Peyer's patch (tissue), 4 donors: ENCODE data around the gene PEX26. TPM values are rescaled to one million over a fixed set of nuclear protein-coding genes. Genes with fewer than 3 reads are reported as not detected.

Source experiments
- DNase-seq, 3 donors: peaks; one replicate each; pipeline ENCODE4 v3.0.0-alpha.2; 2017 to 2019
- H3K27ac ChIP-seq, 4 donors: fragments of 200-600 bp; sonication (generic); one replicate each; pipeline ENCODE4 v1.5.1; 2016 to 2019
- H3K27me3 ChIP-seq, 2 donors: fragments of 200-600 bp; sonication (generic); one replicate each; pipeline ENCODE4 v1.5.1; 2019
- H3K36me3 ChIP-seq, 3 donors: fragments of 200-600 bp; sonication (generic); one replicate each; pipeline ENCODE4 v1.5.1; 2016 to 2019
- H3K4me1 ChIP-seq, 4 donors: fragments of 200-600 bp; sonication (generic); one replicate each; pipeline ENCODE4 v1.5.1; 2016 to 2019
- H3K4me3 ChIP-seq, 4 donors: fragments of 200-600 bp; sonication (generic); 1 replicate in 3 of 4; 2 replicates in 1 of 4; pipeline ENCODE4 v1.5.1; 2016 to 2019; ENCODE audit warnings: mild to moderate bottlenecking in 1 of 4
- H3K9me3 ChIP-seq, 4 donors: fragments of 200-600 bp; sonication (generic); one replicate each; pipeline ENCODE4 v1.5.1; 2016 to 2019; ENCODE audit warnings: mild to moderate bottlenecking in 1 of 4
- POLR2A ChIP-seq, 2 donors: fragments of 450-650 bp; IDR thresholded peaks; one replicate each; pipeline ENCODE4 v1.5.1; 2017; ENCODE audit warnings: antibody characterized with exemption in 2 of 2, mild to moderate bottlenecking in 2 of 2, moderate library complexity in 2 of 2
- total RNA-seq, 4 donors: library from RNA; depleted of rRNA; stranded (reverse); fragments of >200 nt; gene quantifications; one replicate each; pipeline ENCODE4 v1.1.0, GENCODE V29; 2016
- TF ChIP-seq, protein P1 (sequence below), 6 experiments: fragments of 450-650 bp in 4 of 6; fragments of 200-600 bp in 2 of 6; sonication (generic) in 1 of 6; IDR thresholded peaks; one replicate each; pipeline ENCODE4 v1.5.1; 2017 to 2019; ENCODE audit warnings: antibody characterized with exemption in 6 of 6, mild to moderate bottlenecking in 3 of 6, moderate library complexity in 1 of 6

Gene PEX26
- total RNA-seq, 4 donors from 2014 or later = 53.6 to 120 (median 102) TPM

- no peak overlapping the region for H3K4me3 ChIP-seq
- H3K36me3 ChIP-seq = no peaks in the 10 kb centered on the region
- no peak for DNase-seq
- TF ChIP-seq, protein P1, sequence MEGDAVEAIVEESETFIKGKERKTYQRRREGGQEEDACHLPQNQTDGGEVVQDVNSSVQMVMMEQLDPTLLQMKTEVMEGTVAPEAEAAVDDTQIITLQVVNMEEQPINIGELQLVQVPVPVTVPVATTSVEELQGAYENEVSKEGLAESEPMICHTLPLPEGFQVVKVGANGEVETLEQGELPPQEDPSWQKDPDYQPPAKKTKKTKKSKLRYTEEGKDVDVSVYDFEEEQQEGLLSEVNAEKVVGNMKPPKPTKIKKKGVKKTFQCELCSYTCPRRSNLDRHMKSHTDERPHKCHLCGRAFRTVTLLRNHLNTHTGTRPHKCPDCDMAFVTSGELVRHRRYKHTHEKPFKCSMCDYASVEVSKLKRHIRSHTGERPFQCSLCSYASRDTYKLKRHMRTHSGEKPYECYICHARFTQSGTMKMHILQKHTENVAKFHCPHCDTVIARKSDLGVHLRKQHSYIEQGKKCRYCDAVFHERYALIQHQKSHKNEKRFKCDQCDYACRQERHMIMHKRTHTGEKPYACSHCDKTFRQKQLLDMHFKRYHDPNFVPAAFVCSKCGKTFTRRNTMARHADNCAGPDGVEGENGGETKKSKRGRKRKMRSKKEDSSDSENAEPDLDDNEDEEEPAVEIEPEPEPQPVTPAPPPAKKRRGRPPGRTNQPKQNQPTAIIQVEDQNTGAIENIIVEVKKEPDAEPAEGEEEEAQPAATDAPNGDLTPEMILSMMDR (IDR thresholded peaks at IDR 0.05) = no peak
- TF ChIP-seq POLR2A (IDR thresholded peaks at IDR 0.05) = no peak
- no peaks in the 10 kb centered on the region for H3K27me3 ChIP-seq
- H3K4me1 ChIP-seq = peaks cover 0 to 22% (median 11%) of the 10 kb centered on the region in 4 donors
- no peaks in the 10 kb centered on the region for H3K9me3 ChIP-seq
- peak overlapping the region; percentile 80 to 86 (median 84) for H3K27ac ChIP-seq
Measured at GRCh38 chr22:18055619-18056160, 22.1 kb upstream of the PEX26 start.

- Histone ChIP-seq H3K9me3 (no peaks in the 10 kb centered on the region), H3K36me3 (no peaks in the 10 kb centered on the region), H3K4me3 (no peak overlapping the region), H3K27ac (peak overlapping the region; percentile 80 to 86 (median 84)), H3K4me1 (peaks cover 0 to 27% (median 11%) of the 10 kb centered on the region in 4 donors), H3K27me3 (no peaks in the 10 kb centered on the region)
- no peak for TF ChIP-seq POLR2A (IDR thresholded peaks at IDR 0.05)
- TF ChIP-seq, protein P1 (IDR thresholded peaks at IDR 0.05) = no peak
- DNase-seq = peak; percentile 48 to 84 (median 77)
Measured at GRCh38 chr22:18056161-18056666, 21.6 kb upstream of the PEX26 start.

GRCh38 chr22:18056807-18057474, 20.8 kb upstream of the PEX26 start:
- H3K4me1 ChIP-seq = peaks cover 0 to 33% (median 13%) of the 10 kb centered on the region in 4 donors
- H3K27me3 ChIP-seq = no peaks in the 10 kb centered on the region
- H3K36me3 ChIP-seq = no peaks in the 10 kb centered on the region
- DNase-seq = peak; percentile 39 to 86 (median 83)
- peak overlapping the region in 1 of 4 donors; percentile 9 for H3K4me3 ChIP-seq
- peak overlapping the region; percentile 80 to 86 (median 84) for H3K27ac ChIP-seq
- TF ChIP-seq POLR2A (IDR thresholded peaks at IDR 0.05) = no peak
- TF ChIP-seq, protein P1 (IDR thresholded peaks at IDR 0.05) = no peak
- no peaks in the 10 kb centered on the region for H3K9me3 ChIP-seq

DNA sequence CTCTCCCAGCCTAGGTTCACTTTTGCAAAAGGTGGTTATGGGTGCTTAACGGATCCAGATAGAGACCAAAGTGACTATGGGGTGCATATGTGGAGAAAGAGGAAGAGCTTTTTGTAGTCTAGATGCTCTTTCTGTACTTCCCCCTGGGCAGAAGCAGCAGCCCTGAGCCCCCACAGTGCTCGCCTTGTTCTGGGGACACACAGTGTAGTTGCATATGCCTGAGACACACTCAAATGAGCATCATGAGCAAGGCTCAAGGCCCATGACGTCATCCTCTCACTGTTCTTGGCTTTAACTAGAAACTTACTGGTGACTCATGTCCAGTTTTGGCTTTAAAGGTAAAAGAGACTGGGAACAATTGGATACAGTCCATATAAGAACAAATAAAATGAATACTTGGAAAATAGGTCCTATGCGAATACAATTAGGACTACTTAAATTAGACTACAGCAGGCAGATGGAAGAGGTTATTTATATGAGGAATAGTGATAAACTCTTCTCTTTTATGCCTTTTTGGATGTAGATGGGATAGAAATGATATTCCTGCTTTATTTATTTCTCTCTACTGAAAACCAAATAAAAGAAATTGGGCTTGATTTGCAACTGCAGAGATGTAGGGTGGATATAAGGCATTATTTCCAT, 20.1 kb upstream of the PEX26 start:
- TF ChIP-seq POLR2A (IDR thresholded peaks at IDR 0.05) = no peak
- TF ChIP-seq, protein P1 (IDR thresholded peaks at IDR 0.05) = no peak
- Histone ChIP-seq H3K4me1 (peaks cover 0 to 40% (median 14%) of the 10 kb centered on the region in 4 donors), H3K27me3 (no peaks in the 10 kb centered on the region), H3K36me3 (no peaks in the 10 kb centered on the region), H3K9me3 (no peaks in the 10 kb centered on the region), H3K4me3 (no peak overlapping the region), H3K27ac (peak overlapping the region; percentile 80 to 86 (median 84))
- DNase-seq = peak in 2 of 3 donors; percentile 90 to 93

DNA sequence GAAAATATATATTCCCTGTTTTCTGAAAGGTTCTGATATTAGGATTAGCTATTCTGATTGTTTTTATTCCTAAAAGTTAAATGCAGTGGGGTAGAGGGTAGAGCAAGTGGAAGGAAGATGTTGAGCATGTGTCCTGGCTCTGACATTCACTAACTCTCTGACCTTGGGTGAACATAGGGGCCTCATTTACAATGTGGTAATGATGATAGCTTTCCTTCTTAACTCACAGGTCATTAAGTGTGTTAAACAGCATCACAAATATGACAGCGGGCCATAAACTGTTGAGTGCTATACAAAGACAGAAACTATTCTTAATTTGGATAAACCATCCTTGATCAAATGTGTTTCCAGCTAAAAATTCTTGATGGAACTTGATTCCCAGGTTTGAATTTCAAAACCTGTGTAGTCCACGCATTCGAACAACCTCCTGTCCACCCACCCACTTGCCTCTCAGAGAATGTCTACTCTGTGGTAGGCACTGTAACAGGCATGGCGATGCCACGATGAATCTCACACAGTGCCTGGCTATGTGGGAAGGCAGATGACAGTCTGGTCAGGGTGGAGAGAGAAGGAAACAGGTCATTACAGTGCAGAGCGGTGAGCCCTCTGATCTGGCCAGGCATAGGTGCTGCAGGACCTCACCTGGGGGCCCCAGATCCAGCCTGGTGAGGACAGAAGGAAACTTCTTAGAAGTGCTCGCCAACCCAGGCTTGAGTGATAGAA, 19.3 kb upstream of the PEX26 start:
- no peaks in the 10 kb centered on the region for H3K27me3 ChIP-seq
- H3K4me1 ChIP-seq = peaks cover 0 to 43% (median 14%) of the 10 kb centered on the region in 4 donors
- TF ChIP-seq POLR2A (IDR thresholded peaks at IDR 0.05) = no peak
- TF ChIP-seq, protein P1 (IDR thresholded peaks at IDR 0.05) = no peak
- DNase-seq = no peak
- H3K4me3 ChIP-seq = no peak overlapping the region
- H3K36me3 ChIP-seq = no peaks in the 10 kb centered on the region
- H3K27ac ChIP-seq = peak overlapping the region; percentile 22 to 86 (median 82)
- H3K9me3 ChIP-seq = no peaks in the 10 kb centered on the region
